ENCODE data around the gene ARL15.

The ARL15 gene

DNA sequence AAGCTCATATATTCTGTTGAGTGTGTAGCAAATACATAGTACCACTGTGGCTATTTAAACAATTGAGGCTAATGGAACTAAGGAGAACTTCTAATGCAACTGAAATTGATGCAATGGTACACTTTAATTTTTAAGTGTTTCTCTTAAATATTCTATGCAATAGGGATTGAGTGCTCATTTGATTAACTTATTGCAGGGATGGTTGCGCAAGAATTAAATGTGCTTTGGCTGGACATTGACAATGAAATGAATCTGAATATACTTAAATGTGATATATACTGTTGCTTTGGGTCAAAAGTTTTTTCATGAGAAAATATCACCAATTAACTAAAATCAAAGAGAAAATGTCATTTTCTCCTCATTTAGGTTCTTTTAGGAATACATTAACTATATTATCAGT lies 227.1 kb downstream of the ARL15 start:
- no peaks in the 10 kb centered on the region for H3K4me1 ChIP-seq (ENCODE audit: control extremely low read depth in 1 of 4, control insufficient read depth in 4 of 4, insufficient read depth in 4 of 4, low read length in 3 of 4)
- DNase-seq: no peak
- WGBS (ENCODE audit: insufficient coverage): no CpG with 5 or more reads among the region's 1 CpG
- peaks cover 0 to 6% (median 0%) of the 10 kb centered on the region in 5 experiments for H3K9me3 ChIP-seq (ENCODE audit: control extremely low read depth in 1 of 5, control insufficient read depth in 4 of 5, insufficient read depth in 2 of 5, low read depth in 1 of 5, low read length in 4 of 5)
- peaks cover 0 to 3% (median 0%) of the 10 kb centered on the region in 4 experiments for H3K36me3 ChIP-seq (ENCODE audit: control insufficient read depth in 4 of 4, insufficient read depth in 4 of 4, low read length in 3 of 4)
- no peak overlapping the region for H3K27ac ChIP-seq (ENCODE audit: insufficient read depth in 1 of 2, low read depth in 1 of 2, low read length in 2 of 2, poor library complexity in 1 of 2, severe bottlenecking in 2 of 2)
- no peak overlapping the region for H3K4me3 ChIP-seq (ENCODE audit: control insufficient read depth in 1 of 7, extremely low read depth in 1 of 7, insufficient read depth in 4 of 7, low read depth in 2 of 7, low read length in 6 of 7)
- no peaks in the 10 kb centered on the region for H3K27me3 ChIP-seq (replicated peaks in 2 of 5; ENCODE audit: control insufficient read depth in 4 of 5, insufficient read depth in 5 of 5, low read length in 4 of 5)
- POLR2A ChIA-PET: no interaction called here
- CTCF ChIA-PET: no interaction called here

GRCh38 chr5:54081415-54081814 lies 229.0 kb downstream of the ARL15 start:
- CTCF ChIA-PET: no interaction called here
- POLR2A ChIA-PET: no interaction called here
- H3K4me3 ChIP-seq (ENCODE audit: control insufficient read depth in 1 of 7, extremely low read depth in 1 of 7, insufficient read depth in 4 of 7, low read depth in 2 of 7, low read length in 6 of 7): no peak overlapping the region
- WGBS (ENCODE audit: insufficient coverage): no CpG with 5 or more reads among the region's 1 CpG
- H3K9me3 ChIP-seq (ENCODE audit: control extremely low read depth in 1 of 5, control insufficient read depth in 4 of 5, insufficient read depth in 2 of 5, low read depth in 1 of 5, low read length in 4 of 5): peaks cover 0 to 6% (median 0%) of the 10 kb centered on the region in 5 experiments
- H3K27me3 ChIP-seq (replicated peaks in 2 of 5; ENCODE audit: control insufficient read depth in 4 of 5, insufficient read depth in 5 of 5, low read length in 4 of 5): no peaks in the 10 kb centered on the region
- peaks cover 0 to 3% (median 0%) of the 10 kb centered on the region in 4 experiments for H3K36me3 ChIP-seq (ENCODE audit: control insufficient read depth in 4 of 4, insufficient read depth in 4 of 4, low read length in 3 of 4)
- DNase-seq: no peak
- H3K4me1 ChIP-seq (ENCODE audit: control extremely low read depth in 1 of 4, control insufficient read depth in 4 of 4, insufficient read depth in 4 of 4, low read length in 3 of 4): no peaks in the 10 kb centered on the region
- no peak overlapping the region for H3K27ac ChIP-seq (ENCODE audit: insufficient read depth in 1 of 2, low read depth in 1 of 2, low read length in 2 of 2, poor library complexity in 1 of 2, severe bottlenecking in 2 of 2)

- POLR2A ChIA-PET: no interaction called here
- Histone ChIP-seq H3K27ac (ENCODE audit: insufficient read depth in 1 of 2, low read depth in 1 of 2, low read length in 2 of 2, poor library complexity in 1 of 2, severe bottlenecking in 2 of 2) (no peak overlapping the region), H3K9me3 (ENCODE audit: control extremely low read depth in 1 of 5, control insufficient read depth in 4 of 5, insufficient read depth in 2 of 5, low read depth in 1 of 5, low read length in 4 of 5) (peaks cover 0 to 6% (median 0%) of the 10 kb centered on the region in 5 experiments), H3K27me3 (replicated peaks in 2 of 5; ENCODE audit: control insufficient read depth in 4 of 5, insufficient read depth in 5 of 5, low read length in 4 of 5) (no peaks in the 10 kb centered on the region), H3K4me3 (ENCODE audit: control insufficient read depth in 1 of 7, extremely low read depth in 1 of 7, insufficient read depth in 4 of 7, low read depth in 2 of 7, low read length in 6 of 7) (no peak overlapping the region), H3K36me3 (ENCODE audit: control insufficient read depth in 4 of 4, insufficient read depth in 4 of 4, low read length in 3 of 4) (peaks cover 0 to 3% (median 0%) of the 10 kb centered on the region in 4 experiments), H3K4me1 (ENCODE audit: control extremely low read depth in 1 of 4, control insufficient read depth in 4 of 4, insufficient read depth in 4 of 4, low read length in 3 of 4) (no peaks in the 10 kb centered on the region)
- no peak for DNase-seq
- CTCF ChIA-PET: no interaction called here
- 100% methylated on average over 1 of the region's 5 CpGs for WGBS (ENCODE audit: insufficient coverage)
These were observed 229.5 kb downstream of the ARL15 start for GRCh38 chr5:54080831-54081230.

DNA sequence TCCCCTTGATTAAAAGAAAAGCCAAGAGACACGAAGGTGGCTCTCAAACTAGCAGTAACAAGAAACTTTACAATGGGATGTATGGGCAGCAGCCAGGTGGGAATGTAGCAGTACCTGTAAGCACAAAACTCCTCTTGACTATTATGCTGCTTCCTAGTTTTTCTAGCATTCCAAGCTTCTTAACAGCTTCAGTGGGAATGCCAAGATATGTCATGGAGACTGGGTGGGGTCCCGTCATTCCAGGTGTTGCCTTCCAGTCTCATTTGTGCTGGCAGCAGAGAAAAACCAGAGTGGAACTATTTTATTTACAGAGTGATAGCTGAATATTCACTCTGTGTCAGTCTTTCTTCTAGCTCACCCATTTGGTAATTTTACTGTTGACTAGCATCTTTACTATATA lies 236.6 kb downstream of the ARL15 start:
- WGBS (ENCODE audit: insufficient coverage): 100% methylated on average over 1 of the region's 2 CpGs
- H3K4me1 ChIP-seq (ENCODE audit: control extremely low read depth in 1 of 4, control insufficient read depth in 4 of 4, insufficient read depth in 4 of 4, low read length in 3 of 4): no peaks in the 10 kb centered on the region
- H3K36me3 ChIP-seq (ENCODE audit: control insufficient read depth in 4 of 4, insufficient read depth in 4 of 4, low read length in 3 of 4): no peaks in the 10 kb centered on the region
- POLR2A ChIA-PET: interaction anchor here (1.0 kb wide), 1 partner anchor 13 kb away, joined by 3 read pairs; no protein-coding TSS in a partner anchor
- H3K27me3 ChIP-seq (replicated peaks in 2 of 5; ENCODE audit: control insufficient read depth in 4 of 5, insufficient read depth in 5 of 5, low read length in 4 of 5): no peaks in the 10 kb centered on the region
- H3K9me3 ChIP-seq (ENCODE audit: control extremely low read depth in 1 of 5, control insufficient read depth in 4 of 5, insufficient read depth in 2 of 5, low read depth in 1 of 5, low read length in 4 of 5): no peaks in the 10 kb centered on the region
- DNase-seq: no peak
- H3K27ac ChIP-seq (ENCODE audit: insufficient read depth in 1 of 2, low read depth in 1 of 2, low read length in 2 of 2, poor library complexity in 1 of 2, severe bottlenecking in 2 of 2): no peak overlapping the region
- CTCF ChIA-PET: no interaction called here
- H3K4me3 ChIP-seq (ENCODE audit: control insufficient read depth in 1 of 7, extremely low read depth in 1 of 7, insufficient read depth in 4 of 7, low read depth in 2 of 7, low read length in 6 of 7): no peak overlapping the region

DNA sequence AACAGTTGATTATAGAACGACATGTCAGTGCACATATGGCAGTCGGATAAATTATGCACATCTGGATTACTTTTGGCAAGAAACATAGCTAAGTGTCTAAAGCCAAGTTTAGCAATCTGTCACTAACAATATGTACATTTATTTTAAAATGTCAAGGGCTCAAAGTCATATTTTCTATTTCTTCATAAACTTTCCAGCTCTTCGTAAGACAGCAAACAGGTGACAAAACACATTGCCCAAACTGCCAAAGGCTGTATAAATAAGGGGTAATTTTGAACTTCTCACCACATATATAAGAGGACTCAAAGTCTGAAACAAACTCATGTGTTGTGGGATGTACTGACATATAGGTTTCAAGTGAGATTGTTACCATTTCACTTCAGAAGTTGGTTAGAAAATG lies 237.2 kb downstream of the ARL15 start:
- Histone ChIP-seq H3K27ac (ENCODE audit: insufficient read depth in 1 of 2, low read depth in 1 of 2, low read length in 2 of 2, poor library complexity in 1 of 2, severe bottlenecking in 2 of 2) (no peak overlapping the region), H3K4me1 (ENCODE audit: control extremely low read depth in 1 of 4, control insufficient read depth in 4 of 4, insufficient read depth in 4 of 4, low read length in 3 of 4) (no peaks in the 10 kb centered on the region), H3K9me3 (ENCODE audit: control extremely low read depth in 1 of 5, control insufficient read depth in 4 of 5, insufficient read depth in 2 of 5, low read depth in 1 of 5, low read length in 4 of 5) (no peaks in the 10 kb centered on the region), H3K4me3 (ENCODE audit: control insufficient read depth in 1 of 7, extremely low read depth in 1 of 7, insufficient read depth in 4 of 7, low read depth in 2 of 7, low read length in 6 of 7) (no peak overlapping the region), H3K36me3 (ENCODE audit: control insufficient read depth in 4 of 4, insufficient read depth in 4 of 4, low read length in 3 of 4) (no peaks in the 10 kb centered on the region), H3K27me3 (replicated peaks in 2 of 5; ENCODE audit: control insufficient read depth in 4 of 5, insufficient read depth in 5 of 5, low read length in 4 of 5) (no peaks in the 10 kb centered on the region)
- WGBS (ENCODE audit: insufficient coverage): 100% methylated on average over 1 of the region's 3 CpGs
- POLR2A ChIA-PET: no interaction called here
- CTCF ChIA-PET: no interaction called here
- DNase-seq: no peak

GRCh38 chr5:54066433-54066832 lies 243.9 kb downstream of the ARL15 start:
- WGBS (ENCODE audit: insufficient coverage): no CpG with 5 or more reads among the region's 2 CpGs
- Histone ChIP-seq H3K9me3 (ENCODE audit: control extremely low read depth in 1 of 5, control insufficient read depth in 4 of 5, insufficient read depth in 2 of 5, low read depth in 1 of 5, low read length in 4 of 5) (no peaks in the 10 kb centered on the region), H3K4me1 (ENCODE audit: control extremely low read depth in 1 of 4, control insufficient read depth in 4 of 4, insufficient read depth in 4 of 4, low read length in 3 of 4) (no peaks in the 10 kb centered on the region), H3K4me3 (ENCODE audit: control insufficient read depth in 1 of 7, extremely low read depth in 1 of 7, insufficient read depth in 4 of 7, low read depth in 2 of 7, low read length in 6 of 7) (no peak overlapping the region), H3K36me3 (ENCODE audit: control insufficient read depth in 4 of 4, insufficient read depth in 4 of 4, low read length in 3 of 4) (no peaks in the 10 kb centered on the region), H3K27me3 (replicated peaks in 2 of 5; ENCODE audit: control insufficient read depth in 4 of 5, insufficient read depth in 5 of 5, low read length in 4 of 5) (no peaks in the 10 kb centered on the region), H3K27ac (ENCODE audit: insufficient read depth in 1 of 2, low read depth in 1 of 2, low read length in 2 of 2, poor library complexity in 1 of 2, severe bottlenecking in 2 of 2) (no peak overlapping the region)
- ChIA-PET CTCF (no interaction called here), POLR2A (no interaction called here)
- no peak for DNase-seq

DNA sequence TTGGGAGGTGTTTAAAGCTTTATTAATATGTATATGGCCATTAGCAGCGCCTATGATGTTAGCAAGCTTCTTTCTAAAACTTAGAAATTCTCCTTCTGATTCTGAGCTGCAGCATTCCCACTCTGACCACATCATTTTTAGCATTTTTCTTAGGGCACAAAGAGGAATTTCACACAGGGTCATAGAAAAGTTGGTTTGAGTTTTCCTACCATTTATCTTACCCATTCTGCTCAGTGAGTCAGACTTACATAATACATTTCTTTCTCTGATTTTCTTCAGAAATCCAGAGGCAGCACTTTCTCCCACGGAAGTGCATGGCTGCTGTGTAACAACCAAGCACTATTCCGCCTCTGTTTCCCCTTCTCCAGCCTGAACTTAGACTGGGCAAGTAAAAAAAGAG lies 246.6 kb downstream of the ARL15 start:
- Histone ChIP-seq H3K27me3 (replicated peaks in 2 of 5; ENCODE audit: control insufficient read depth in 4 of 5, insufficient read depth in 5 of 5, low read length in 4 of 5) (no peaks in the 10 kb centered on the region), H3K4me1 (ENCODE audit: control extremely low read depth in 1 of 4, control insufficient read depth in 4 of 4, insufficient read depth in 4 of 4, low read length in 3 of 4) (no peaks in the 10 kb centered on the region), H3K27ac (ENCODE audit: insufficient read depth in 1 of 2, low read depth in 1 of 2, low read length in 2 of 2, poor library complexity in 1 of 2, severe bottlenecking in 2 of 2) (no peak overlapping the region), H3K36me3 (ENCODE audit: control insufficient read depth in 4 of 4, insufficient read depth in 4 of 4, low read length in 3 of 4) (no peaks in the 10 kb centered on the region), H3K4me3 (ENCODE audit: control insufficient read depth in 1 of 7, extremely low read depth in 1 of 7, insufficient read depth in 4 of 7, low read depth in 2 of 7, low read length in 6 of 7) (no peak overlapping the region), H3K9me3 (ENCODE audit: control extremely low read depth in 1 of 5, control insufficient read depth in 4 of 5, insufficient read depth in 2 of 5, low read depth in 1 of 5, low read length in 4 of 5) (no peaks in the 10 kb centered on the region)
- ChIA-PET CTCF (no interaction called here), POLR2A (no interaction called here)
- whole genome bisulfite sequencing (ENCODE audit: insufficient coverage): 100% methylated on average over 2 of the region's 3 CpGs
- no peak for DNase-seq
